Measurements from ENCODE around the gene ZFHX3.

The ZFHX3 gene

GRCh38 chr16:73068541-73069401 is 20.8 kb upstream of the ZFHX3 start:
- ATAC-seq, result no peak

- ATAC-seq, result no peak
These were observed 20.0 kb upstream of the ZFHX3 start for GRCh38 chr16:73067671-73068540.

- ATAC-seq, result no peak
These were observed 19.2 kb upstream of the ZFHX3 start for GRCh38 chr16:73066927-73067670.

GRCh38 chr16:73066331-73066926 is 18.5 kb upstream of the ZFHX3 start:
- peak in 1 of 2 donors; percentile 21 for ATAC-seq

- no peak for ATAC-seq
These were observed 17.9 kb upstream of the ZFHX3 start for GRCh38 chr16:73065632-73066330.

GRCh38 chr16:73064994-73065545 is 17.1 kb upstream of the ZFHX3 start:
- ATAC-seq, result no peak

- no peak for ATAC-seq
These were observed 16.5 kb upstream of the ZFHX3 start for GRCh38 chr16:73064212-73064993.

GRCh38 chr16:73063854-73064211 is 15.9 kb upstream of the ZFHX3 start:
- ATAC-seq, result no peak

GRCh38 chr16:73062743-73063733 is 15.1 kb upstream of the ZFHX3 start:
- ATAC-seq, result no peak

GRCh38 chr16:73062001-73062616 is 14.2 kb upstream of the ZFHX3 start:
- no peak for ATAC-seq

GRCh38 chr16:73060892-73061490 is 13.1 kb upstream of the ZFHX3 start:
- no peak for ATAC-seq

- no peak for ATAC-seq
These were observed 12.1 kb upstream of the ZFHX3 start for GRCh38 chr16:73059779-73060615.

- ATAC-seq, result no peak
These were observed 10.9 kb upstream of the ZFHX3 start for GRCh38 chr16:73058616-73059409.

GRCh38 chr16:73058221-73058615 is 10.3 kb upstream of the ZFHX3 start:
- ATAC-seq, result peak; percentile 38 to 49

- peak in 1 of 2 donors; percentile 17 for ATAC-seq
These were observed 9.6 kb upstream of the ZFHX3 start for GRCh38 chr16:73057291-73058210.

- no peak for ATAC-seq
These were observed 9.0 kb upstream of the ZFHX3 start for GRCh38 chr16:73056921-73057290.

All from activated CD4-positive, CD25-positive, alpha-beta regulatory T cell treated with anti-CD3 and anti-CD28 coated beads, Interleukin-2, amount 50 U/mL, for 24 hours (primary cell).